CD4-positive, alpha-beta T cell treated with Interleukin-2 at 100 ng/mL for 4 hours (primary cell): Measurements from ENCODE around the gene BCL10.

ENCODE experiments used
- DNase-seq: peaks from one replicate; pipeline ENCODE4 v3.0.0-alpha.2; 2020; ENCODE audit warnings: low spot score

Gene BCL10

DNA sequence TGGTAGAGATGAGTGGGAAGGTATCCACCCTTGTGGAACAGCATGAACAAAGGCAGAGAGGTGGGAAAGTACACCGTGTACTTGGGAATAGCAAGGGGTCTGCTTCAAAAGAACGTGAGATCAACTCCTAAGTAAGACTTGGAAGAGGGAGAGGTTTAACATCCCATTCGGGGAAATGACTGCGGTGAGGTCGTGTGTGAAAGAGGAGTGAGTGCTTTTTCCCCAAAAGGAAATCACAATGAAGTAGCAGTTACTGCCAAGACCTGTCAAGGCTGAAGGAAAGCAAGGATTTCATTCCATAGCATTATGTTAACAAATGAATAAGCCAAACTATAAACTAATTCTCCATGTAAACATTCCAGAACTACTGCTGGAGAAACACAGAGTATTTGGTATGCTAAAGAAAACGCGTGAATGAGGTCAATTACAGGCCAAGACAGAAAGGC lies 55.7 kb downstream of the BCL10 start:
- no peak for DNase-seq

DNA sequence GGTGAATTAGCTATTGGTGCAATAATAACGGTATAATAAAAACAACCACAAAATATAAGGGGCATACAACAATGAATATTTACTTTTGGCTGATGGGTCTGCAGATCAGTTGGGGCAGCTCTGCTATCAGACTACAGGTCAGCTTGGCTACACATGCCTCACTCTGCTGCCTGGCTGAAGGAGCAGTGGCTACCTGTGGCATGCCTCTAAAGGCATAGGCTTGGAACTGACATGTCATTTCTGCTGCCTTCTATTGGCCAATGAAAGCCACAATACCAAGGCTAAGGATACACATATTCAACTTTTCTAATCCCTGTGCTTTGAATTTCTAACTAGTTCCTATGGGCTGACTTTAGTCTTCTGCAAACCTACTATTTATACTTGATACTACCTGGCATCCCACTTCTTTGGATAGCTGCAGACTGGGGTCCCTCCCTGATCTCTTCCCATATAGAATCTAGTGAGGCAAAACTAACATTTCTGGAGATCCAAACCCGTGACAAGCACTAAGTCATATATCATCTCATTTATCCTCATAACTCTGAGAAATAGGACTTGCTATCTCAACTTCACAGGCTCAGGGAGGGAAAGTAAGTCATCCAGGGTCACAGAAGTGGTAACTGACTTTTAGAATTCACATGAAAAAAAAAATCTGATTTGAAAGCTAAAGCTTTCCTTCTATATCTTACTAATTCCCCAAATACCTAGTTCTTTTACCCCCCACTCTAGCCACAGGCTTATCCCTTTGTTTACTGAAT lies 56.4 kb downstream of the BCL10 start:
- no peak for DNase-seq

DNA sequence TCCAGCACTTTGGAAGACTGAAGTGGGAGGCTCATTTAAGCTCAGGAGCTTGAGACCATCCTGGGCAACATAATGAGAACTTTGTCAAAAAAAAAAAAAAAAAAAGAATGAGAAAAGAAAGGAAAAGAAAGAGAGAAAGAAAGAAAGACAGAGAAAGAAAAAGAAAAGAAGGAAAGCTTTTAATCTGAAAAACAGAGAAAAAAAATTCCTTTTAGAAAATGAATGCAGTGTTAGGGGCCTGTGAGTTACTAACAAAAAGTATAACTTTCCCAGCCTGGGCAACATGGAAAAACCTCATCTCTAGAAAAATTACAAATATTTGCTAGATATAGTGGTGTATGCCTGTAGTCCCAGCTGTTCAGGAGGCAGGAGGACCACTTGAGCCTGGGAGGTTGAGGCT lies 59.7 kb downstream of the BCL10 start:
- no peak for DNase-seq
